CD4-positive, alpha-beta T cell treated with Interferon alpha-2 for 1 hour (primary cell): Measurements from ENCODE around the gene CEP152.
"Not testable (repeated sequence)": the region's sequence is repeated elsewhere in the genome, so short reads cannot be mapped to it uniquely, and the experiment has no call there.

Experiments
- DNase-seq, 2 donors: peaks; one replicate each; pipeline ENCODE4 v3.0.0-alpha.2; 2020 to 2022

The CEP152 gene

DNA sequence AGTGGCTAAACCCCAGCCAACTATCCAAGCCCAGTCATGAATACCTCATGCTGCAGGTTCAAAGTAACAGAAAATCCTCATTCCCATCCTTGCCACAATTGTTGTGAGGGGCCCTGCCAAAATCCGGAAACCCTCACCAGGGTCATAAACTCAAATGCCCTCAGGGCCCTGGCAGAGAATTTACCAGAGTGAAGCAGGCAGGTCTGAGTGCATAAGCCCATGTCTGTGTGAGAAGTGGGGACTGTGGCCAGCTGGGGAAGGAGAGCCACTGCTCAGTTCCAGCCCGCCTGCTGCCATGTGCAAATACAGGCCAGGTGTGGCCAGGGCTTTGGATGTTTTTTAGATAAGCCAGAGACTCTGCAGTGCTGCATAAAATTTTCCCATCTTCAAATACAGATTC, 7.0 kb downstream of the CEP152 start:
- no peak for DNase-seq

DNA sequence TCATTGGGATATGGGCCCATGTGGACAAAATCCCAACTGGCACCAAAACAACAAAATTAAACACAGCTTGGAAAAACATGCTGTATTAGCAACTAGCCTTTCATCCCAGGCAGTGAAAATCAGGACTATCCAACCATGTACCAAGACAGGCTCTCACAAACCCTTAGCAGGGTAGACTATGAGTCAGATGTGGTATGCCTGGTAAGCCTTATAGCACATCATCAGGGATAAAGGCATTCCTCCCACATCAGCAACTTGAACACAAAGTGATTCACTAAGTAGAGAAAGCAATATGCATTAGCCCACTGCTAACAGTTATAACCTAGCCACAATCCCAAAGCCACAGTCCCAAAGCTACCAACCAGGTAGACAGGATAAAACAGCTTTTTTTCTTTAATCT, 8.0 kb downstream of the CEP152 start:
- no peak for DNase-seq

DNA sequence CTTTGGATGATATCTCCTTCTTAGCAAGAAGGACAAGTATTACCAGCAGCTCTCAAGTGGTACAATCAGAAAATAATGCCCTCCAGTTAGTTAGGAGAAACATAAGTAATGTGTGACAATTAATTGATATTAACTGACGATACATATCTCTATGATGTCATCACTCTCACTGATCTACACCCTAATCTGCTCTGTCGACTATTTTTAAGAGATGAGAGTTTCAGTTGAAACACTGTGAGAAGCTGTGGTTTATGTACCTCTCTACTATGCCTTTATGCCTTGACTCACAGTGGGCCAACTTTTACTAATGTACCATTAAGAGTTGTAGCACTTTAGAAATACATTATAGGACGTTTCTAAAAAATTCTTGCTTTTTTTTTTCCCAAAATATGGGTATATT, 8.6 kb downstream of the CEP152 start:
- DNase-seq: no peak

DNA sequence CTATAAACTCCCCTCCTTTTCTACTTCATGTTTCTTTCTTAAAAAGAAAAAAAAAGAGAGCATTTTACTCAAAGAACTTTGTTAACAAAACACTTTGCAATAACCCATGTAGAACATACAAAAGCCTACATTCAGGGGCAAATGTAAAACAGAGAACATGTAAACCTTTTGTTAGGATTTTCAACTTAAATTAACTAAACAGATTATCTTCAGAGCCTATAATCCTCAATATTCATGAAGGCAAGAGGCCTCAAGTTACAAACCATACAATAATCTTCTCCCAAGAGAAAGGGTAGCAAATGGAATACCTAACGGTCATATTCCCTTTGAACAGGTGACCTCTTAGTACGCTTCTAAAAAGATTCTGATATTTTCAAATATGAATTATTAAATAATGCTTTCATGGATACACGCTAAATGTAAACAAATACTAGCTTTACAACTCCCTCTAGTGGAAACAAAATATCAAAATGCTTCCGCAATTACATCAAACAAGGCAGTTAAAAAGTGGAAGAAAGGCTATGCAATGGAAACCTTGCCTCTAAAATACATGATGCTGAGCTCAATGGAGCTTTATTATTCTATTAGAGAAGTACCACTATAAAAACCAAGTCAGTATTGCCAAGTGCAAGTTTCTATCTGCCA, 9.9 kb downstream of the CEP152 start:
- peak in 1 of 2 donors; percentile 21 for DNase-seq

DNA sequence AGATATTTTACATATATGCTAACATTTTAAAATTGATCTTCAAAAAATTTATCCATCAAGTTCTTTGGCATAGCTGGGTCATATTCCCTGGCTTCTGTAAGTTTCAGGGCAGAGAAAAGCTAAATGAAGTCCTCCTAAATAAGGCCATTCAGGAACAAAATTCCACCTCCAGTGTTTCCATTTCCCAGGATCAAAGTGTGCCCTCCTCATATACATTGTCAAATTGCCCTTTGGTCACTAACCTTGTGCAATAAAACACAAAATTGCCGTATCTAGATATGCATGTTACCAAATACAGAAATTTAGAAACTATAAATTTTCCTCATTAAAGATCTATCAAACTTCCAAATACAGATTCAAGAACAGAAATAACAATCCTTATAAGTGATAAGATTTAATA, 10.6 kb downstream of the CEP152 start:
- DNase-seq: no peak

DNA sequence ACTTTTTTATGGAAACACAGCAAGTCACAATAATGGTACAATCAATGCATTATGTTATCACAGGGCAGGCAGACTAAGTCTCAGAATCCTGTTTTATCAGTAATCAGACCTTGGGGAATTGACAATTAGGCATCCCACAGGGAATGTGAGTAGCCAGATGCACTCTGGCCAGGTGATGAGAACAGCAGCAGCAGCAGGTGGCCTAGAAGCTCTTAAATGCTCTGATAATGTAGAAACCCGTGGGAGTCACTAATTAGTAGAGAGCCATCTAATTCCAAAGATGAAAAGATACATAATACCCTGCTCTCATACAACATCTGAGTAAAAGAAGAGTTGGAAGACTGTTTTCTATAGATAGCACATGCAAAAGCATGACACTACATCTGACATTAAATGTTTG, 12.6 kb downstream of the CEP152 start:
- DNase-seq: no peak

DNA sequence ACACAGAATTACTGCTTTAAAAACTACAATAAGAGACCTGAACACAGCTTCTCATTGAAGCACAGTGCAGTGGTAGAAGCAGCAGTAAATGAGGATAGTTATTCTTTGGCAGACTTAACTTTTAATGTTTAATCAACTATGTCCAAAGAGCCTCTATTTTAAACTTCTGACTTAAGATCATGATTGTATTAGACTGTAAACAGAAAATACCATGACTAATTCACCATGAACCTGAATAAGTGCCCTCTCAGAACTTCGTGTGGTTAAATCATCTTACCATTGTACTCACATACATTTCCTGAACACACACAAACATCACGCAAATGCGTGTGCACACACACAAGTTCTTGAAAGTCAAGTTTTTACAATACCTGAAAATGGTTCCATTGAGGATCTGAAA, 13.9 kb downstream of the CEP152 start:
- peak in 1 of 2 donors; percentile 10 for DNase-seq

DNA sequence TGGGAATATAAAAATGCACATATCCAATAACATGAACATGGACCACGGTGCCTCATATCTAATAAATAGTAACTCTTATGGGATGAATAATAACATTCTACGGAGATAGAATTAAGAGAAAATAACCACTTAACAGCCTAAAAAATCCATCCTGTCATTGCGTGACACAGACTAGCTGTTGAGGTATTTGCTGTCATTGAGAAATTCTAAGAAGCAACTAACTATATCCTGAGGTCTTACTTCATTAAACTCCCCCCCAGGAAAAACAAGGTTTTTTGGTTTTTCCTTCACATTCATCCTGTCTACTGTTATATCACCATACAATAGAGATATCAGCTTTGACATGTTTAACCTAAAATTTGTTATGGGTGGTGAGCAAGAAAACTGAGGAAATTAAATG, 14.3 kb downstream of the CEP152 start:
- no peak for DNase-seq

DNA sequence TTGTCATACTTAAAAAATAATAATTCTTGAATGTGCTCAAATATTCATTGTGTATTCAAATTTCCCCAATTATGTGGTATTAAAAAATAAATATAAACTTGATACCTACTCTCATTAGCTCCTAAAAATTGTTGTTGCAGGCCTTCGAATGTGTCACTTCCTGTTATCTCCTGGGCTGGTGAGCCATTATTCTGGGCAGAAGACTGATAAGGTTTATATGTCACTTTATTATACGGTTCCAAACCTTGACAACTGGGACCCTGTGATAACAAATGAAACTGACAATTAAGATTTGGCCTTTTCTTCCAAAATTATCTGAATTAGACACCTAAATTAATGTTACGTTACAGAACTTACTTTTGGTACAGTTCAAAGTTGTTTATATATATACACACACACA, 15.0 kb downstream of the CEP152 start:
- no peak for DNase-seq

DNA sequence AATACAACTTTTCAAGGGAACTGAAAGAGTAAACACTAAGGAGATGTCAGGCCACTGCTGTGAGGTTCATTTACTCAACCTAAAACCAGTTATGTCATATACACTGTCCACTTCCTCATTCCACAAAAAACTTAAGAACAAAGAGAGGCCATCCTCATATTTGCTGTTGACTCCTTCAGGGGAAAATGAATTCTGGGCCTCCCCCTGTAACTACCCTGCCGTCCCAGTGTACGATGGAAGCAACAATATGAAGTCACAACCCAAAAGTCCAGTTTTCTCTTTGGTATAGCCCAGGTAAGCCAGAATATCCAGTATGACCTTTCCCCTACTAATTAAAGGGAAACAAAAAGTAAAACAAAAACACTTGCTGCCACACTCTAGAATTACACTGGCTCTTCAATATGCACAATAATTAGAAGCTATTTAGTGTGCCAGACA, 16.2 kb downstream of the CEP152 start:
- DNase-seq: peak in 1 of 2 donors; percentile 2

DNA sequence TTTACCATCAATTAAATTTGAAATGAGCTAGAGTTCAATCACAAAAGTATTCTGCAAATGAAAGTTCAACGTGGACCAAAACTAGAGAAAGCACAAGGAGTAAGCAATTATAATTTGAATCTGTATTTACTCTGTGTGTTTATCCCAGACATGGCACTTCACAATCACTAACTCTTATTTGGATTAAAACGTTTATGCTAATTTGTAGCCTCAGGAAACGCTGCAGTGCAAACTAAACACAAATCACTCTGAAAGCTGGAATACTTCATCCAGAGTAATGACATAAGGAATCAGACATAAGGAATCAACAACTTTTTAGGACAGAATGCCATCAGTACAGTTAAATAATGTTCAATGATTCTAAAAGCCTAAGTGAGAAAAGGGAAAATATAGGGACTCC, 18.5 kb downstream of the CEP152 start:
- no peak for DNase-seq

DNA sequence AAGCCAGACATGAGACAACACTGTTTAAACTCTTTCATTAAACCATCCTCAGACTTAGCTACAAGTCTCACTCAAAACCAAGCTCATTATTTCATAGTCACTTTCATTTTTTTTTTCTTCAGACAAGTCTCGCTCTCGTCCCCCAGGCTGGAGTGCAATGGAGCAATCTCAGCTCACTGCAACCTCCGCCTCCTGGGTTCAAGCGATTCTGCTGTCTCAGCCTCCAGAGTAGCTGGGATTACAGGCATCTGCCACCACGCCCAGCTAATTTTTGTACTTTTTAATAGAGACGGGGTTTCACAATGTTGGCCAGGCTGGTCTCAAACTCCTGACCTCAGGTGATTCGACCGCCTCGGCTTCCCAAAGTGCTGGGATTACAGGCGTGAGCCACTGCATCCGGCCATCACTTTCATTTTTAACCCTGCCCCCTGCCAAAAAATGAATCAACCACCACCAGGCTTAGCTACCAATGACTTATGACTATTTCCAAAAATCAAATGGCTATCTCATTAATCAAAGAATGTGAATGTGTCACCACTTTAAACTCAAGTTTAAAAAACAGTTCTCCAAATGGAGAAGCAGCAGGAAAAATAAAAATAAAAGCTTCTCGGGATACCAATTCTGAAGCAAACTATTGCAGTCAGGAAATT, 20.3 kb downstream of the CEP152 start:
- not testable (repeated sequence) for DNase-seq

DNA sequence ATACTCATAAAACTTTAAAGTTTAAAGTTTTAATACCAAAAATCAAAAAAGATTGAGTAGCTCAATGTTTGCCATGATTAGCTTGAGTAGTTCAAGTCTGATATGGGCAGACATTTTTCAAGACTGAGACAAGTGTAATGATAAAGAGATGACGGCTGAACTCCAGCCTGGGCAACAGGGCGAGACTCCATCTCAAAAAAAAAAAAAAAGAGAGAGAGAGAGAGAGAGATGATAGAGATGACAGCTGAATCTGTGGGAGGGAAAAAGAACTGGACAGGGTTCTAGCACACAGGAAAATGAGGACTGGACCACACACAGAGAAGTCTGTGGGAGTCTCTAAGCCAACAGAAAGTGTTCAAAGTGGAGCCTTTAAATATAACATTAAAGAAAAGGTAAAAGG, 25.2 kb downstream of the CEP152 start:
- no peak for DNase-seq

DNA sequence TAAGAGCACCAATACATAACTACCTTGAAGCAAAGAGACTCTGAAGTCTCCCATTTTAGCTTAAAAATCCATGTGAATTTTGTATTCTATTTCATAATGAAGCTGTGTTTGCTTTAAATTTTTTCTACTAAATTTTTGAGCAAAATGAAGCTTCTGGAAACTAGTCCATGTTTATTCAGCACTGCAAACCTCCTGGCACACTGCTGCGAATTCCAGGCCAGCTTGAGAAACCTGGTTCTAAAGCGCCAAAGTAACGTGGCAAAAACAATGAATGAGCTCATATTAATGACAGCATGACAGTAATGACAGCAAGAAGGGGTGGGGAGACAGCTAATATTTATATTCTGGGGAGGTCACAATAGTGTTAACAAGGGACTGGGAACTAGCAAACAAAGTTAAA, 25.7 kb downstream of the CEP152 start:
- DNase-seq: no peak

DNA sequence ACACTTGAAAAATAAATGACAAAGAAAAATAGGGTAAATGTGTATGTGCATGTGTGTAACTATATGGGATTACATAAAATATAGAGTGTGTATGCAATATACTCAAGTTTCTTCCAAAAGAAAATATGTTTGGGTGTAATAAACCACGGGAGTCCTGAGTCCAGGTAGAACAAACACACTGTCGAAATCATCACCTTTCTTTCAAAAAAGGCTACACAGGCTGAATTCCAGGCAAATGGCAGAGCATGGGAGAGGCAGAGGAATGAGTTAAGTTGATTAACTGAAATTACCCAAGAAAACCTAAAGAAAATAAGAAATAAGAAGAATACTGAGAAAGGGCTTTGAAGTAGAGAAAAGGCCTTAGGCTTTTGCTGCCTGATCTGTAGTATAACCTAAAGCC, 26.1 kb downstream of the CEP152 start:
- DNase-seq: no peak

DNA sequence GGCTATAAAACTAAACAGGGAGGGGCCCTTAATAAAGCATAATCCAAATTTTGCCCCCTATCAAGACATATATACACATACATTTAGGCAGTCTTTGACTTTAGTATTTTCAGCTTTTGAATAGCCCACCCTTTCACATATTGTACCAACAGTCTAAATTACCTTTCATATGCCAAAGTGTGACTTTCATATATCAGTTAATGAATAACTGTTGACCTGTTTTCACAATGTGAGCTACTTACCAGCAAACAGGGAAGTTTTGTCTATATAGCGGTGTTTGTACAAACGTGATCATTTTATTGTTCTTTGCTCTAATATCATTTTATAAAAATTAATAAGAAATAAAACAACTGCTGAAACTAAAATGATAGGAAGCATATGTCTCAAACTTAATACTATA, 28.0 kb downstream of the CEP152 start:
- DNase-seq: no peak

DNA sequence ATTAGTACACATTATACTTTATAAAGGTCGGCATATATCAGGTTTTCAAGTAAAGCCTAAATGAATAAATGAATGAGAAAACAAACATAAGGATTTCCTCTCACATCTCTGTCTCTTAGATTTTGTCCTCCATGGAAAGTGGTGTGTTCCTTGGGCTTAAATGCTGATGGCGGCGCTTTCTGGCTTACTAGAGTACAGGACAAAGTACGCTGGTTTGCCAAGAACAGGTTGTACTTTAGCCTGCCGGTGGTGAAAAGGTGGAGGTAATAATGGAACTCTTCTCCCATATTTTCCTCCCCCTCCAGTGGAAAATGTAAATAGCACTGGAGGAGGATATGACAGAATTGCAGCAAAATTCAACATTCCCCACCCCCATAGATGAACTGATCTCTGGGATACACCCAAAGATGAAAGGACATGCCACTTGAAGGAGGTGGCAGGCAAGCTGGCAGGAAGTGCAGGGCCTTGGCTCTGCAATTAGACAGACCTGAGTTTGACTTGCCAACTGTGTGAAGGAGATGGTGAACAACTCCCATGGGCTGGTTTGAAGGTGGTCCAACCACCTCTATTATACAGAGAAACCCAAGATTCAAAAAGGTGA, 29.3 kb downstream of the CEP152 start:
- DNase-seq: no peak

DNA sequence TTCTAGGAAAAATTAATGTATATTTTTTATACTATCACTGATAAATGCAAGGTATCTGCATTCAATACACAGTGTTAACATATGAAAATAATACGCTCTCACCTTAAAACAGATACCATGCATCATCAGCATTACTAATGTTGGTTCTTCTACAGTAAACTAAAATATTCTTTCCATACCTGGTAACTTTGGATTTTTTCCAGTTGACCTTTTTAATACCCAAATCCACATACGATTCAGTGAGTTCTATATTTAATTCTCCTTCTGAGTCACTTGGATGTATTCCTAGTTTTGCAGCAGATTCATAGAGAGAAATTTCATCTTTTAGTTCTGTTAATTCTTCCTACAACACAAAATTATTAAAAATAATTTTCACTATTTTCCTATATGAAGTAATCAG, 29.9 kb downstream of the CEP152 start:
- no peak for DNase-seq

DNA sequence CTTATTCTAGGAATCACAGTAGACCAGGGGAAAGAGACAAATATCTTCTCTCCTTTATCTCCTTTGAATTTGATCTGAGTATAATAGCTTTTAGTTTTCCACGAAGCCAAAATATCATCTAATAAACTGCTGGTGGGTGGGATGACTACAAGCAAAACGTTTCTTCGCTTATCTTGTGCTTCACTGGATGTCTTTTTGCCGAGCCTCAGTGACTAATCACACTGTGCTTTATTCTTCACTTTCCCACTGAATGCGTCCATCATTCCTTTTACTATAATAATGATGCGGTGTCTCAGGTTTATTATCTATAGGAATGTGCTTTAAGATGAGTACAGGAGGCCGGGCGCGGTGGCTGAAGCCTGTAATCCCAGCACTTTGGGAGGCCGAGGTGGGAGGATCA, 32.5 kb downstream of the CEP152 start:
- no peak for DNase-seq

DNA sequence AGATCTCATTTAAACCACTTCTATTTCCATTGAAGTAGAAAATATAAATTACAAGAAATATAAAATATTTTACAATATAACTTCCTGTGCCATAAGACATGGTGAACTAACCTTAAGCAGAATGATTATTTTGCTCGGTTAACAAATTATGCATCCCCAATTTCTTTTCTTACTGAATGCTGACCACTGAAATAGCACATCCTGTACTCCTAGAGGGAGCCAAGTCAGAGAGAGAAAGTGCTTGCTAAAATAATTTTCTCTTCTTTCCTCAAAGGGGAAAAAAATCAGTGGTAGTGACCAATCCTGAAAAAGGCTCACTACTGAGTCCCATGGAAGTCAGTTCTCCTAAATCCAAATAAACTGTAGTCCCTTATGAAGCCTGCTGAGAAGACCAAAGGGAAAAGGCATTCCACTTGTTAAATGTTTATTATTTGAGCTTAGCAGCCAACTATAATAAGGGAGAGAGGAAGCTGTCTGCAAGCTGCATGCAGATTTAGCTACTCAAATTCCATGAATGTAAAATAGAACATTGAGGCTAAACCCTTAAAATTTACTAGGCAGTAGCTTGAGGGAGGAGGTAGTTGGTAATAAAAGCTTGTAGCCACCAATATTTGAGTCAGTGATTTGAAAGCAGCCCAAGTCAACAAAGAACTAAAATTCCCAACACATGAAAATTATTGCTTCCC, 33.1 kb downstream of the CEP152 start:
- DNase-seq: no peak

DNA sequence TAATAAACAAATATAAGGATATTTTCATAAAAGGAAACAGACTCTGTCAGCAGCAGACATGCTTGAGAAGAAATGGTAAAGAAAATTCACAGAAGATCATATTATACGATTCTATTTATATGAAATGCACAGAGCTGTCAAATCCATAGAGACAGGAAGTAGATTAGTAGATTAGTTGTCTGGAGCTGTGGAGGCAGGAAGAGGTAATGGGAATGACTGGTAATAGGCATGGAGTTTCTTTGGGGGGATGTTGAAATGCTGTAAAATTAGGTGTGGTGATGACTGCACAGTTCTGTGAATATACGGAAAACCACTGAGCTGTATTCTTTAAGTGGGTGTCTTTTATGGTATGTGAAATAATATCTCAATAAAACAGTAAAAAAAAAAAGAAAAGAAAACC, 35.3 kb downstream of the CEP152 start:
- no peak for DNase-seq

DNA sequence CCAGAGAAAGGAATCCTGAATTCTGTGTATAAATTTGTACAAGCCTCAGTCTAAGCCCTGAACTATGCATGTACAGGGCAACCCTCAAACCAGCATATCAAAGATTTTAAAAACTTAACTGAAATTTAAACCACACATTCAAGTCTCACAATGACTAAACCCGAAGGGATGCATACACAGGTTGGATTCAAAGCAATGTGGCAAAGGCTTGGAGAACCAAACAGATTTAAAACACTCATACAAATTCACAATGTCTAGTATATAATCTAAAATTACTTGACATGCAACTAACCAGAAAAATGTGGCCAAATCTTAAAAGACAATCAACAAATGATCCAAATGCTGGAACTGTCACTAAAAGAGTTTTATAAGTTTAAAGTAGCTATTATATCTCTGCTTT, 36.4 kb downstream of the CEP152 start:
- no peak for DNase-seq

DNA sequence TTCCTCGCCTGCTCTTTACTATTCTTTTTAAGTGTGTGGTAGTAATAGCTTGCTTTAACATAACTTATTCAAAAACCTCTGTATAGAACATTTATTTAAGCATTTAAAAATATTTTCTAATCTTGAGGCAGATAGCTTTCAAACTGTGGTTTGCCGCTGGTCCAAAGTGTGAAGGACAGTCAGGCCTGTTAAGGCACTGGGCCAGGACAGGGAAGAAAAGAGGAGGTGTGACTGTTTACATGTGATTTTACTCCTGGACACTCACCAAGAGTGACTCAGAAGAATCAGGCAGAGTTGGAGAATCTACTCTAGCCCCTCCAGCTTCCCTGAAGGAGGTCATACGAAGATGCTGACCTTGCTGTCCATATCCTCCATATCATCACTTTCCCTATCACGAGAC, 44.7 kb downstream of the CEP152 start:
- DNase-seq: no peak

DNA sequence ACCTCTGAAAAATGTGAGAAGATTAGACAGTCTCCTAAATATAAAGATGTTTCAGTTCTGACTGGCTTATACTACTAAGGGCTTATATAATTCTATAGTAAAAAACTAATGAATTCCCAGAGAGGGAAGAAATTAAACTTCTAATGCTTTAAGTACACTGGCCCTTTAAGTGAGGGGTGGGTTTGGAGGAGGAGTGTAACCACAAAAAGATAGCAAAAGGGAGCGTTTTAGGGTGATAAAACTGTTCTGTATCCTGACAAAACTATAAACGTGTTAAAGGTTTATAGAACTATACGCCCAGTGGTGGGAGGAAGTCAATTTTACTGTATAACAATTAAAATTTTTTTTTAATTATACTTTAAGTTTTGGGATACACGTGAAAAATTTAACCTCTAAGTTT, 45.8 kb downstream of the CEP152 start:
- no peak for DNase-seq
